Mesothelial cell of epicardium (in vitro differentiated cells): ENCODE results near the gene BDH1. TPM values are rescaled to one million over a fixed set of nuclear protein-coding genes. Genes with fewer than 3 reads are reported as not detected.

Experiments used
- DNase-seq, 2 experiments: peaks; one replicate each; pipeline ENCODE4 v3.0.0; 2021; ENCODE audit warnings: low spot score in 2 of 2; ENCODE audit not compliant: unreplicated experiment in 2 of 2
- H3K27ac Mint-ChIP-seq: 2 replicates; pipeline ENCODE4 v1.8.0; 2021; ENCODE audit warnings: mixed read lengths
- H3K27me3 Mint-ChIP-seq: 2 replicates; pipeline ENCODE4 v1.8.0; 2021; ENCODE audit warnings: low read depth, mixed read lengths
- H3K36me3 Mint-ChIP-seq: 2 replicates; pipeline ENCODE4 v1.8.0; 2021; ENCODE audit warnings: mixed read lengths
- H3K4me1 Mint-ChIP-seq: 2 replicates; pipeline ENCODE4 v1.8.0; 2021; ENCODE audit warnings: mixed read lengths
- H3K4me3 Mint-ChIP-seq: 2 replicates; pipeline ENCODE4 v1.8.0; 2021; ENCODE audit warnings: mild to moderate bottlenecking, moderate library complexity, mixed read lengths
- H3K9me3 Mint-ChIP-seq: 2 replicates; pipeline ENCODE4 v1.8.0; 2021; ENCODE audit warnings: mixed read lengths
- CTCF ChIP-seq: fragments of 200-600 bp; sonication (generic); IDR thresholded peaks from one replicate; pipeline ENCODE4 v1.5.0; 2021; ENCODE audit warnings: antibody characterized with exemption; ENCODE audit not compliant: unreplicated experiment
- total RNA-seq: library from RNA; stranded (reverse); gene quantifications from 3 replicates; pipeline ENCODE4 v1.2.1, GENCODE V29; 2021

The BDH1 gene
- total RNA-seq, 1 donor from 2014 or later, result 14.0 TPM

DNA sequence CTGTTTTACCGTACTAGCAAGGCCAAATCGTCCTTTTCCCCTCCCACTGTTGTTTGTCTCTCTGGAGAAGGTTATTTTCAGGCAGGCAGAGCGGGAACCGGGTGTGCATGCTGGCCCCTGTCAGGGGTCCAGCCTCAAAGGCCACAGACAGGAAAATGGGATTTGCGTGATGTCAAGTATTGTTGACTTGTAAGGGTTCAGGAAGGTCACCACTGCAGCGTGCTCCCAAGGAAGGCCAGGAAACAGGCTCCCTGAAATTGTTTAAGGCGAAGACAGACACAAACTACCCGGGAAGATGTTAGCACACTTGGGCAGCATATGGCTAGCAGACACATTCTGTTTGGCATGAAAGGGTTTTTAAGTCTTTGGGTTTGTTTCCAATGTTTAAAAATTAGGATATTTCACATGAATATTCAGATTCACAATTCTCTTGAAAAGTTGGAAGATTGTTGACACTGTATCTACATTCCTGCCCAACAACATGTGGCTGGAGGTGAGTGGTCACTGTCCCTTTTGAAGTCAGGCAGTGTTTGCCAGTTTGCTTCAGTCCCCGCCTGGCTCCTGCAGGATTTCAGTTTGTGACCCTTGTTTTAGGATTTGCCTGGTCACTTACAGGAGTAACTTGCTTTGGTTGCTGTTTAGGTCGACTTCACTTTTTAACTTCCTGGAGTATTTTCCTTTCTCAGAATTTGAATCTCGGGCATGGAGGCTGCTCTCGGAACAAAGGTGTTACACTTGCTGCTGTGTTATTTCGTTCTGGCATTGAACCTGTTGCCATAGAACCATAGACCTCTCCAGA, 90.4 kb downstream of the BDH1 start:
- Mint-ChIP-seq H3K36me3 (no peaks in the 10 kb centered on the region), H3K9me3 (no peaks in the 10 kb centered on the region), H3K4me1 (peaks cover 31% of the 10 kb centered on the region), H3K4me3 (no peak overlapping the region), H3K27me3 (peaks cover 5% of the 10 kb centered on the region), H3K27ac (peak overlapping the region; percentile 69)
- no peak for DNase-seq
- no peak for TF ChIP-seq CTCF

GRCh38 chr3:197464794-197465193, 91.0 kb downstream of the BDH1 start:
- no peaks in the 10 kb centered on the region for H3K9me3 Mint-ChIP-seq
- H3K36me3 Mint-ChIP-seq, result no peaks in the 10 kb centered on the region
- H3K4me1 Mint-ChIP-seq, result peaks cover 28% of the 10 kb centered on the region
- peaks cover 5% of the 10 kb centered on the region for H3K27me3 Mint-ChIP-seq
- no peak overlapping the region for H3K4me3 Mint-ChIP-seq
- no peak for DNase-seq
- no peak for TF ChIP-seq CTCF
- H3K27ac Mint-ChIP-seq, result peak overlapping the region; percentile 69

GRCh38 chr3:197463279-197463678, 92.5 kb downstream of the BDH1 start:
- Mint-ChIP-seq H3K9me3 (no peaks in the 10 kb centered on the region), H3K27me3 (peaks cover 5% of the 10 kb centered on the region), H3K4me1 (peaks cover 22% of the 10 kb centered on the region), H3K36me3 (no peaks in the 10 kb centered on the region), H3K4me3 (no peak overlapping the region), H3K27ac (no peak overlapping the region)
- TF ChIP-seq CTCF, result no peak
- no peak for DNase-seq

GRCh38 chr3:197462808-197463207, 93.0 kb downstream of the BDH1 start:
- Mint-ChIP-seq H3K4me3 (no peak overlapping the region), H3K27me3 (peaks cover 2% of the 10 kb centered on the region), H3K4me1 (peaks cover 22% of the 10 kb centered on the region), H3K27ac (no peak overlapping the region), H3K36me3 (no peaks in the 10 kb centered on the region), H3K9me3 (no peaks in the 10 kb centered on the region)
- DNase-seq, result no peak
- TF ChIP-seq CTCF, result no peak

- no peak for TF ChIP-seq CTCF
- Mint-ChIP-seq H3K4me1 (peaks cover 21% of the 10 kb centered on the region), H3K4me3 (no peak overlapping the region), H3K27me3 (peaks cover 5% of the 10 kb centered on the region), H3K27ac (no peak overlapping the region), H3K9me3 (no peaks in the 10 kb centered on the region), H3K36me3 (no peaks in the 10 kb centered on the region)
- DNase-seq, result no peak
These were observed 95.1 kb downstream of the BDH1 start for GRCh38 chr3:197460639-197461038.
